Right lobe of liver (tissue), 6 donors: Measurements from ENCODE around the gene ICA1. TPM values are rescaled to one million over a fixed set of nuclear protein-coding genes. Genes with fewer than 3 reads are reported as not detected.

Source experiments
- ATAC-seq, 4 donors: fragments of 200-7000 bp; cut with Tn5 transposase; one replicate each; pipeline ENCODE4 v1.9.1; 2020; ENCODE audit warnings: mild to moderate bottlenecking in 4 of 4, moderate library complexity in 4 of 4
- DNase-seq, 3 donors: peaks; one replicate each; pipeline ENCODE4 v3.0.0-alpha.2; 2020
- H3K27ac ChIP-seq, 3 donors: fragments of 200-600 bp; one replicate each; pipeline ENCODE4 v1.8.0; 2022
- H3K27me3 ChIP-seq, 2 donors: fragments of 200-600 bp; one replicate each; pipeline ENCODE4 v1.8.0; 2022
- H3K36me3 ChIP-seq, 4 donors: fragments of 200-600 bp; sonication (generic) in 1 of 4; one replicate each; pipeline versions ENCODE4 v1.5.1 to v1.8.0; 2017 to 2022; ENCODE audit warnings: control low read depth in 1 of 4
- H3K4me1 ChIP-seq, 4 donors: fragments of 200-600 bp; sonication (generic) in 1 of 4; one replicate each; pipeline versions ENCODE4 v1.5.1 to v1.8.0; 2017 to 2022; ENCODE audit warnings: control low read depth in 1 of 4
- H3K4me3 ChIP-seq, 3 donors: fragments of 200-600 bp; one replicate each; pipeline ENCODE4 v1.8.0; 2022
- H3K9me3 ChIP-seq, 4 donors: fragments of 200-600 bp; sonication (generic) in 1 of 4; one replicate each; pipeline versions ENCODE4 v1.5.1 to v1.8.0; 2017 to 2022; ENCODE audit warnings: control low read depth in 1 of 4
- CTCF ChIP-seq, 4 donors: fragments of 200-600 bp in 3 of 4; fragments of 450-650 bp in 1 of 4; IDR thresholded peaks; one replicate each; pipeline versions ENCODE4 v1.5.1 to v1.8.0; 2016 to 2022; ENCODE audit warnings: antibody characterized with exemption in 4 of 4, mild to moderate bottlenecking in 2 of 4
- POLR2A ChIP-seq: fragments of 450-650 bp; IDR thresholded peaks from one replicate; pipeline ENCODE4 v1.6.1; 2017; ENCODE audit warnings: antibody characterized with exemption, mild to moderate bottlenecking
- WGBS: methylation state at CpG from one replicate; pipeline ENCODE4 v1.1.6; 2018; ENCODE audit warnings: low coverage, low lambda C conversion rate; ENCODE audit not compliant: insufficient coverage; ENCODE audit errors: missing lambda C conversion rate; 5-methylcytosine and 5-hydroxymethylcytosine counted together
- intact Hi-C, 2 donors: fragments of 100-400 bp; cut with DNase I; formaldehyde crosslinking; loops; one replicate each; pipeline versions ENCODE4 v1.11.2 to v1.14.1; 2022
- total RNA-seq, 6 experiments: library from RNA; depleted of rRNA in 2 of 6; stranded (reverse); fragments of >200 nt in 2 of 6; fragmentation: NEBNext Ultra II Directional in 3 of 6; extraction: Animal tissue kit (Norgen Biotek cat#: 25700) in 3 of 6; gene quantifications; one replicate each; pipeline versions ENCODE4 v1.1.0 to v1.2.4, GENCODE V29; 2016 to 2023
- donor health status: DM: no; HTN: yes; CAD: no.
- donor health status: DM: no; HTN: no; CAD: no.
- donor health status: DM: no; HTN: no; CAD: no.
- donor health status: DM: no; HTN: yes; CAD: no.
- donor health status: DM: no; HTN: yes; CAD: no.

Gene ICA1
- total RNA-seq, 6 experiments from 2014 or later: 0.95 to 15.0 (median 7.3) TPM

- TF ChIP-seq CTCF (IDR thresholded peaks at IDR 0.05): no peak
- no peak for TF ChIP-seq POLR2A
- Histone ChIP-seq H3K36me3 (no peaks in the 10 kb centered on the region), H3K9me3 (no peaks in the 10 kb centered on the region), H3K4me1 (peaks cover 0 to 7% (median 0%) of the 10 kb centered on the region in 4 donors), H3K4me3 (no peak overlapping the region), H3K27ac (no peak overlapping the region), H3K27me3 (no peaks in the 10 kb centered on the region)
- intact Hi-C loops: no loop called here
- no peak for ATAC-seq
- no peak for DNase-seq
- 91% methylated on average over 5 of the region's 5 CpGs for WGBS
Observed at GRCh38 chr7:8197994-8198698, 63.8 kb downstream of the ICA1 start.

GRCh38 chr7:8192897-8193296 is 69.1 kb downstream of the ICA1 start:
- no peaks in the 10 kb centered on the region for H3K27me3 ChIP-seq
- no peak for DNase-seq
- no peak overlapping the region for H3K4me3 ChIP-seq
- H3K36me3 ChIP-seq: no peaks in the 10 kb centered on the region
- intact Hi-C loops: no loop called here
- no peak overlapping the region for H3K27ac ChIP-seq
- TF ChIP-seq POLR2A: no peak
- peaks cover 0 to 11% (median 4%) of the 10 kb centered on the region in 4 donors for H3K4me1 ChIP-seq
- ATAC-seq: no peak
- no peaks in the 10 kb centered on the region for H3K9me3 ChIP-seq

- peak in 1 of 3 donors; percentile 64 for DNase-seq
- H3K36me3 ChIP-seq: no peaks in the 10 kb centered on the region
- intact Hi-C loops: no loop called here
- H3K9me3 ChIP-seq: no peaks in the 10 kb centered on the region
- no peak overlapping the region for H3K4me3 ChIP-seq
- no peaks in the 10 kb centered on the region for H3K27me3 ChIP-seq
- peak overlapping the region in 2 of 3 donors; percentile 12 to 31 for H3K27ac ChIP-seq
- TF ChIP-seq CTCF (IDR thresholded peaks at IDR 0.05) (peak; percentile 60 to 80 (median 76)), POLR2A (no peak)
- peak; percentile 95 to 96 (median 96) for ATAC-seq
- peaks cover 0 to 11% (median 4%) of the 10 kb centered on the region in 4 donors for H3K4me1 ChIP-seq
- WGBS: 11% methylated on average over 4 of the region's 4 CpGs
Observed at GRCh38 chr7:8190119-8190895, 71.7 kb downstream of the ICA1 start.

- ATAC-seq: no peak
- WGBS: 100% methylated on average over 2 of the region's 7 CpGs
- Histone ChIP-seq H3K4me3 (no peak overlapping the region), H3K4me1 (peaks cover 0 to 11% (median 4%) of the 10 kb centered on the region in 4 donors), H3K27ac (no peak overlapping the region), H3K9me3 (no peaks in the 10 kb centered on the region), H3K27me3 (no peaks in the 10 kb centered on the region), H3K36me3 (no peaks in the 10 kb centered on the region)
- DNase-seq: no peak
- no peak for TF ChIP-seq POLR2A
- TF ChIP-seq CTCF (IDR thresholded peaks at IDR 0.05): no peak
- intact Hi-C loops: no loop called here
Observed at GRCh38 chr7:8189625-8190024, 72.3 kb downstream of the ICA1 start.
